ENCODE measurements around the gene WNT11. TPM values are rescaled to one million over a fixed set of nuclear protein-coding genes. Genes with fewer than 3 reads are reported as not detected.

The WNT11 gene
- total RNA-seq, 1 donor from 2014 or later, result 2.9 TPM

DNA sequence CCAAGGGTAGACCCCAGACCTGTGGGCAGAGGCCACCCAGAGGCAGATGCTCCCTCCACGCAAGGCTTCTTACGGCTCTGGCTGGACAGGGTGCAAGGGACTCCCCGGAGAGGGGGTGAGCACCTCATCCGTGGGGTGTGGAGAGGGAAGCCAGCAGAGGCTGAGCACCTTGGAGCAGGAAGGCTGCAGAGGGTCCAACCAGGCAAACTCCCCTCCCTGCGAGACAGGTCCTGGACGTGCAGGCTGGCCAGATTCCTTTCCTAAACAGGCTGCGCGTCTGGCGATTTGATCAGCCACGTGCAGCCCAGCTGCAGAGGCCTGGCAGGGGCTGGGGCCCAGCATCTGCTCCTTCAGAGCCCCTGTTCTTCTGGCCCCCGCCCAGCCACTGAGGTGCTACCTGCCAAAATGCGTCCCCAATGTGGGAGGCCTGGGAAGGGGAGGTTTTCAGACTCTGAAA lies 49.3 kb downstream of the WNT11 start:
- peak; percentile 33 for DNase-seq (ENCODE audit: low spot score)

DNA sequence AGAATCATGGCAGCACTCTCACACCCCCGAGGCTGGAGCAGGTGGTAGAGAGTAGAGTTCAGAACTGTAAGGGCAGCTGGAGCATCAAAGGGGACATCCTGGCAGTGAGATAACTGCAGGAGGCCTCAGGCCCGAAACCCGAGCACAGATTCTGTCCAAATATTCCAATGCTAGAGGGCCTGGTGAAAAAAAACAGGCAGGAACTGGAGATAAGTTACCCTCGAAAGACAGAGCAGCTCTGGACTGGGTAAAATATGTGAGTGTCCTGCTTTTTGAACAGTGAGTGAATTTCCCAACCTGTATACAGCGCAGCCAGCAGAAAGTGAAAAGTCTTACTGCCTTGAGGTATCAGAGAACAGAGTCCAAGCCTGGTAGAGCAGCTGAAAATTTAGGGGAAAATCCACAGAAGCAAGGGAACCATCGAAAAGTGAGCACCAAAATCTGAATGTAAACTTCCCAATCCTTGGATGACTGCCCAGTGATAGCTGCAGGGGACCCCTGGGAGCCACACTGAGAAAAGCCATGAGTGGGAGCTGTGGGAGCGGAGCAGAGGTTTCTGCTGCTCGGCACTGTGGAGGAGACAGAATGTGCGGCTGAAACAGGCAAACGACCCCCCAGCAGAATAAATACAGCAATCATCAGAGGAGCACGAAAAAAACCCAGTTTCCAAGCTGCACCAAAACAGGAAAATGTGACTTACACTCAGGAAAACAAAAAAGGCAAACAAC lies 50.6 kb downstream of the WNT11 start:
- DNase-seq (ENCODE audit: low spot score), result peak; percentile 60

DNA sequence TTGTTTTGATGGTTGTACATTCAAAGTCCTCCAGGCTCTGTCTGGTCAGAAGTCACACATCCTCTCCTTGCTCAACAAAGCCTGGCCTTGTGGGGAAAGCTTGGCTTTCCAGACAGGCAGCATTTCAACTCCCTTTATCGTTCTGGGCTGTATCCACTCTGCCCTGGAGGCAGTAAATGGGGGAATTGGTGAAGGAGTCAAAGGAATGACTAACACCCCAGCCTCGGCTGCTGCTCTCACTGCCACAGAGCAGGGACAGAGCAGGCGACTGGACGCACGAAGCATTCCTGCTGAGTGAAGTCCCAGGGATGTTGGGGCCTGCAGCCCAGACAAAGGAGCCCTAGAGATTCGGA lies 52.8 kb downstream of the WNT11 start:
- DNase-seq (ENCODE audit: low spot score), result no peak

DNA sequence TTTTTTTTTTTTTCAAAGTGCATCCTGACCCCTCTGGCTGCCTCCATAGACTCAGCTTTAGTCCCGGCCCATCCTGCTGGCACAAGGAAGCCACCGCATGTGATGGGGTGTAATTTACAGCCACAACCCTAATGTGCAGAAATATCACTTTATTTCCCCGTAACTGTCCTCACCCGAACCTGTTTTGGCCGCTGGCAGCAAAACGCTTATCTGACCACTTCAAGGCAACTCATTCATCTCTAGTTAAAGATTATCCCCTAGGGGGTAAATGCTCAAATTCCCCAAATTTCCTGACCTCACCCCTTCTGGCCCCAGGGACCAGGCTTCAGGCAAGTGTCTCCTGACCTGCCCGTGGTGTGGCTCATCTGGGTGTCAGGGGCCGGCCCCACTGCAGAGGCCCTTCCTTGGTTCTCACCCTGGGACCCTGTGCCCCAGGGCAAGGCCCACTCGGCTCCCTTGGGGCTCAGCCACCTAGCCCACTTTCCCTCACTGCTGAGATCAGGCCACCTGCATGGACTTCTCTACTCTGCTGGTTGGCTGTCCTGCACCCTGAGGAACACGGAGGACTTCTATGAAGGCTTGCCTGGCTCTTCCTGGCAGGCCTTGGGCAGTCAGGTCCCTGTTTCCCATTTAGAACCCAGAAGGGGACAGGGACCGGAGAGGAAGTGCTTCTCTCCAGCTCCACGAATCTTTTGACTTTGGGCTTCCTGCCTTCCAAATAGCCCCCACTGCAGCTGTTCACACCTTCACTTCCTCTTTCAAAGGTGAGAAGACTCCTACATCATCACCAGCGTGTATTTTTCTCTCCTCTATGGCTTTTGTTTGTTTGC lies 53.3 kb downstream of the WNT11 start:
- no peak for DNase-seq (ENCODE audit: low spot score)

- DNase-seq (ENCODE audit: low spot score), result peak; percentile 80
Observed at GRCh38 chr11:76152086-76152681, 54.1 kb downstream of the WNT11 start.

- DNase-seq (ENCODE audit: low spot score), result no peak
Observed at GRCh38 chr11:76151556-76152085, 54.7 kb downstream of the WNT11 start.

- no peak for DNase-seq (ENCODE audit: low spot score)
Observed at GRCh38 chr11:76150141-76150540, 56.2 kb downstream of the WNT11 start.

- DNase-seq (ENCODE audit: low spot score), result no peak
Observed at GRCh38 chr11:76149713-76150112, 56.6 kb downstream of the WNT11 start.

DNA sequence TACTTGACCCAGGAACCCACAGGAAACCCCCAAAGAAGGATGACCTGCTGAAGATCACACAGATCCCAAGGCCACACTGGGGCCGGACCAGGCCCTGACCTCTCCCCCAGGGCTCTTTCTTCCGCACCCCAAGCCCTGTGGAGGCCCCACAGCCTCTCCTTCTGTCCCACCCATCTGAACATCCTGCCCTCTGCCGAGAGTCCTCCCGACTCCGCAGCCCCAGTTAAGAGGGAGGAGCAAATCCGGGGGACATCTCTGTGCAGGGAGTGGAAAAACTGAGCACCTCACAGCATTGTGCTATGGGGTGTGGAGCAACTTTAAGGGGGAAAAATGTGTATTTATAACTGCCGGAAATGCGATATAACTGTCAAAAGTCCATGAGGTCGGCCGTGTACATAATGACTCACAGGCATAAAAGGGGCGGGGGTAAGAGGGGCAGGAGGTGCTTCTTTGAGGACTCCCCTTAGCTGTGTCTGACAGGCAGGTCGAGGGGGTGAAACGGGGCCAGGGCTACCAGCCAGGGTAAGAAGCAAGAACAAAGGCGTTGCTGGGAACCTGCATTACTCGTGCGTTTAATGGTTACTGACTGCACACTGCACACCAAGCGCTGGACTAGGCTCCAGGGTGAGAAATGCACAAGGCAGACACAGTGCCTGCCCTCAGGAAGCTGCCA lies 57.2 kb downstream of the WNT11 start:
- DNase-seq (ENCODE audit: low spot score), result no peak

DNA sequence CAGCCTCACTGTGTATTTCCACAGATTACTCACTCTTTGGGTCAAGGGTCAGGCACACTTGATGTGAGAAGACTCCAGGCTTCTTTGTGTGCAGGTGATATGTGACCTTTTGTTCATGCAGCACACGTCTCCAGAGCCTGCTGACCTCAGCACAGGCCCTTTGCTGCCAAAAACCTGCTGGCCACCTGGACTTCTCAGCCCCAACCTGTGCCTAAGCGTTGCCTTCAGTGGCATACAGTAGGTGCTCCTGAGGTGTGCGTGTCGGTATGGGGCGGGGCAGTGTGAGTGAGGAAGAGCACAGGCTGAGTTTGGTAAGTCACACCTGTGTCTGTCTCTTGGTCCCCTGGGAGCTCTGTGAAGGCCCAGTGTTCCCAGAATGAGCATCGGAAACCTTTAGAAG lies 58.1 kb downstream of the WNT11 start:
- DNase-seq (ENCODE audit: low spot score), result no peak

- DNase-seq (ENCODE audit: low spot score), result no peak
Observed at GRCh38 chr11:76147106-76147740, 59.1 kb downstream of the WNT11 start.

DNA sequence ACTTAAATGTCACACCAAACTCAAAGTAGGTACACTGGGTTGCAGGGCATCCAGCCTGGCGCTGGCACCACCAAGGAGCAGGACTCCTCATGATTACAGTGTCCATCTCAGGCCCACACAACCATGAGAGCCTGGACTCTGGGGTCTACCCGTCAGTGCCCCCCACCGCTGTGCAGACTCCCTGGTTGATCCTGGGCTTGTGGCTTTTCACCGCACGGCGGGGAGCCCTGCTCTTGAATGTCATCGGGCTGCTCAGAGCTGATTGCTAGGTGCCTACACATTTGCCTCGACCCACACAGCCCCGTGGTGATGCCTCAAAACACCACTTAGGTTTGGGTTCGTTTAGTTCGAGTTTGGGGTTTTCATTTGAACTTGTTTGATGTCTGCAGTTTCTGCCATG lies 63.0 kb downstream of the WNT11 start:
- DNase-seq (ENCODE audit: low spot score), result no peak

DNA sequence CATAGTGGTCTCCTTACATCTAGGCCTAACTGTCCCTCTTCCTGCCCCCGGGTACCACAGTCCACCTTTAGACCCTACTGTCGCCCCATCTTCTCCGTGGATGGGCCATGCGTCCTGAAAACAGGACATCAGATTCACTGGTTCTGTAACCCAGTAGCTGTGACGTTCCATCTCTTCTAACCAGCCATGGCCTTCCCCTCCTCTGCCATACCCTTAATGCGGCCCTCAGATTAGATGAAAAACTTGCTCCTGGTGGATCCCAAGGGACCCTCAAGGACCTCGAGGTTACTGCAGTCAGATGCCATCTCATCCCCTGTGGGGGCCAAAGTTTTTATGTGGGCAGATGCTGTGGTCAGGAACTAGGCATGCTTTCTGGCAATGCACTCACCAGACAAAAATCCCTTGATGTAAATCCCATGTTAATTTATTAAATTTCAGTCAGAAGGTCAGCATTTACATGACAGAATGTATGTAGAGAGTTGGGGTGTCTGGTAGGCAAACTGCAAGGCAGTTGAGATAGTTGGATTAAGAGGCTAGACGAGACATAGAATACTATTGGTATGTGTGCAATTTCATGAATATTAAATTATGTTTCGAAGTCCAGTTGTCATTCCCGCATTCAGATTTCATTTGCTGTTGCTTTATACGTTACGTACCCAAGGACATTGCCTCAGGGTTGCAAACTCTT lies 64.3 kb downstream of the WNT11 start:
- no peak for DNase-seq (ENCODE audit: low spot score)

- no peak for DNase-seq (ENCODE audit: low spot score)
Observed at GRCh38 chr11:76140912-76141574, 65.3 kb downstream of the WNT11 start.

DNA sequence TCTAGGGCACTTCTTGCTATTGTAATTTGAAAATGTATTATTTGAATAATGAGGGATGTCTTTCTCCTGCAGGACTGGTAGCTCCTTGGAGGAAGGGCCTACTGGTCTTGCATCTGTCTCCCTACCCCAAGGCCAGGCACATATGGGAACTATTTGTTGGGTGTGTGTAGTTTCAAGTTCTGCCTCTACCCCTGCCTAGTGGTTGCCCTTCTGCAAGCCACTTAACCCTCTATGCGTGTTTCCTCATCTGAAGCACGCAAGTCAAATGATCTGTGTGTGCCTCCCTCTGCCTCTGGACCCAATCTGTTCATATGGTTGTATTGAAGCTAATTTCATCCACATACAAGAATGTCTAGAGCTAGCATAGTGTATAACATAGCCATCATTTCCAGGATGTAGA lies 67.0 kb downstream of the WNT11 start:
- no peak for DNase-seq (ENCODE audit: low spot score)

Other genes starting within 250 kb of the WNT11 start
- 59.9 TPM for gene THAP12, start 174.6 kb upstream of the WNT11 start, total RNA-seq (ENCODE audit: insufficient read depth, low replicate concordance)
- 7.0 TPM for gene GVQW3, start 174.8 kb upstream of the WNT11 start, total RNA-seq (ENCODE audit: insufficient read depth, low replicate concordance)
- gene EMSY, start 238.5 kb upstream of the WNT11 start, total RNA-seq (ENCODE audit: insufficient read depth, low replicate concordance), result 21.9 TPM

Data from umbilical cord (tissue), 2 donors.